Measurements from ENCODE around the gene USP5. TPM values are rescaled to one million over a fixed set of nuclear protein-coding genes. Genes with fewer than 3 reads are reported as not detected.

Gene USP5
- total RNA-seq, 1 experiment from 2014 or later: 175 TPM

GRCh38 chr12:6883252-6883651, 31.3 kb downstream of the USP5 start:
- Histone ChIP-seq H3K27me3 (ENCODE audit: insufficient read depth, low read length) (no peaks in the 10 kb centered on the region), H4K20me1 (ENCODE audit: insufficient read depth) (no peaks in the 10 kb centered on the region), H3K79me2 (ENCODE audit: insufficient read depth, low read length) (no peaks in the 10 kb centered on the region), H3K9me2 (ENCODE audit: insufficient read depth) (no peaks in the 10 kb centered on the region), H3K4me3 (replicated peaks in 1 of 2; ENCODE audit: low read depth in 1 of 2, low read length in 2 of 2) (no peak overlapping the region), H2AFZ (ENCODE audit: low read depth, low read length, poor library complexity, severe bottlenecking) (no peak overlapping the region), H3K9ac (ENCODE audit: low read length) (no peak overlapping the region), H3K9me3 (ENCODE audit: control insufficient read depth in 1 of 2, insufficient read depth in 1 of 2, low read depth in 1 of 2, low read length in 2 of 2) (no peaks in the 10 kb centered on the region), H3K4me1 (ENCODE audit: control insufficient read depth in 1 of 2, insufficient read depth in 2 of 2, low read length in 2 of 2) (peaks cover 12 to 22% of the 10 kb centered on the region in 2 experiments), H3K36me3 (ENCODE audit: control insufficient read depth in 1 of 2, insufficient read depth in 2 of 2, low read length in 2 of 2) (peaks cover 0 to 4% of the 10 kb centered on the region in 2 experiments; a peak in 1 of 4 replicates), H3K27ac (ENCODE audit: low read depth, low read length) (no peak overlapping the region), H3K4me2 (ENCODE audit: low read length) (no peak overlapping the region)
- ChIA-PET RAD21 (ENCODE audit: low non-redundant PET in 1 of 2, low total read pairs in 2 of 2, uncharacterized antibody in 2 of 2, unreplicated experiment in 2 of 2) (no interaction called here), CTCF (interaction anchor here (2.5 to 4.2 kb wide), 3 partner anchors 8 to 11 kb away, joined by 7 to 24 read pairs (median 16); partner anchors contain the start of gene SPSB2), POLR2A (no interaction called here)
- TF ChIP-seq POLR2AphosphoS5 (IDR thresholded peaks at IDR 0.05; ENCODE audit: low read depth, low read length): no peak
- TF ChIP-seq FOSL1 (IDR thresholded peaks at IDR 0.05; ENCODE audit: low read depth): no peak
- no peak for TF ChIP-seq ATF3 (IDR thresholded peaks at IDR 0.05)
- no peak for TF ChIP-seq TCF7L2 (IDR thresholded peaks at IDR 0.05; ENCODE audit: borderline replicate concordance, extremely low read depth, insufficient read depth, insufficient read length)
- TF ChIP-seq RAD21 (IDR thresholded peaks at IDR 0.05; ENCODE audit: low read depth): no peak
- no peak for TF ChIP-seq CTCF (IDR thresholded peaks at IDR 0.05 in 2 of 3, conservative IDR thresholded peaks at IDR 0.05 in 1 of 3; ENCODE audit: borderline replicate concordance in 1 of 3, insufficient read depth in 1 of 3, low read depth in 2 of 3, low read length in 2 of 3)
- TF ChIP-seq EGR1 (IDR thresholded peaks at IDR 0.05; ENCODE audit: low read depth): no peak
- no peak for TF ChIP-seq SIN3A (IDR thresholded peaks at IDR 0.05; ENCODE audit: low read depth)
- TF ChIP-seq POLR2A (IDR thresholded peaks at IDR 0.05; ENCODE audit: borderline replicate concordance, extremely low read depth, insufficient read depth, insufficient read length): no peak
- no peak for TF ChIP-seq REST (IDR thresholded peaks at IDR 0.05; ENCODE audit: low read depth)
- TF ChIP-seq EZH2 (IDR thresholded peaks at IDR 0.05): no peak
- no peak for TF ChIP-seq CEBPB (IDR thresholded peaks at IDR 0.05; ENCODE audit: low read depth)
- TF ChIP-seq SRF (IDR thresholded peaks at IDR 0.05; ENCODE audit: low read depth): no peak
- TF ChIP-seq ELF1 (IDR thresholded peaks at IDR 0.05; ENCODE audit: borderline replicate concordance, low read depth): no peak
- no peak for TF ChIP-seq JUND (IDR thresholded peaks at IDR 0.05)
- TF ChIP-seq YY1 (IDR thresholded peaks at IDR 0.05; ENCODE audit: extremely low read depth, insufficient replicate concordance, low read depth, low read length): no peak
- TF ChIP-seq ZFX (IDR thresholded peaks at IDR 0.05): no peak
- intact Hi-C loops (cut with micrococcal nuclease): no loop called here
- ATAC-seq: no peak
- no peak for DNase-seq (ENCODE audit: low read depth, low spot score)
- BruUV-seq (replicated peaks): no TSS peak
